ENCODE data around the gene FAM131B.

Gene FAM131B

GRCh38 chr7:143361552-143362130, 872 bp downstream of the FAM131B start:
- peak; percentile 54 for ATAC-seq
- TF ChIP-seq ZFP3 (CRISPR knock-in tag; IDR thresholded peaks at IDR 0.05) (no peak), PATZ1 (CRISPR knock-in tag; IDR thresholded peaks at IDR 0.05; ENCODE audit: borderline replicate concordance) (no peak), RARB (CRISPR knock-in tag; IDR thresholded peaks at IDR 0.05) (no peak), ZNF70 (CRISPR knock-in tag; IDR thresholded peaks at IDR 0.05) (no peak), ZC3H10 (CRISPR knock-in tag; IDR thresholded peaks at IDR 0.05) (no peak), TCF4 (CRISPR knock-in tag; IDR thresholded peaks at IDR 0.05; ENCODE audit: borderline replicate concordance) (no peak), OSR1 (CRISPR knock-in tag; IDR thresholded peaks at IDR 0.05) (no peak), PPARA (CRISPR knock-in tag; IDR thresholded peaks at IDR 0.05; ENCODE audit: borderline replicate concordance) (no peak), BACH2 (CRISPR knock-in tag; IDR thresholded peaks at IDR 0.05; ENCODE audit: borderline replicate concordance) (no peak), SNAI2 (CRISPR knock-in tag; IDR thresholded peaks at IDR 0.05) (no peak), CSRNP3 (CRISPR knock-in tag; IDR thresholded peaks at IDR 0.05) (no peak), GLIS3 (CRISPR knock-in tag; IDR thresholded peaks at IDR 0.05) (no peak), ZFP30 (CRISPR knock-in tag; IDR thresholded peaks at IDR 0.05) (no peak), TOX (CRISPR knock-in tag; IDR thresholded peaks at IDR 0.05; ENCODE audit: borderline replicate concordance) (no peak), CSDC2 (CRISPR knock-in tag; IDR thresholded peaks at IDR 0.05) (no peak), ESRRG (CRISPR knock-in tag; IDR thresholded peaks at IDR 0.05) (no peak)
- TF ChIP-seq, protein P1, sequence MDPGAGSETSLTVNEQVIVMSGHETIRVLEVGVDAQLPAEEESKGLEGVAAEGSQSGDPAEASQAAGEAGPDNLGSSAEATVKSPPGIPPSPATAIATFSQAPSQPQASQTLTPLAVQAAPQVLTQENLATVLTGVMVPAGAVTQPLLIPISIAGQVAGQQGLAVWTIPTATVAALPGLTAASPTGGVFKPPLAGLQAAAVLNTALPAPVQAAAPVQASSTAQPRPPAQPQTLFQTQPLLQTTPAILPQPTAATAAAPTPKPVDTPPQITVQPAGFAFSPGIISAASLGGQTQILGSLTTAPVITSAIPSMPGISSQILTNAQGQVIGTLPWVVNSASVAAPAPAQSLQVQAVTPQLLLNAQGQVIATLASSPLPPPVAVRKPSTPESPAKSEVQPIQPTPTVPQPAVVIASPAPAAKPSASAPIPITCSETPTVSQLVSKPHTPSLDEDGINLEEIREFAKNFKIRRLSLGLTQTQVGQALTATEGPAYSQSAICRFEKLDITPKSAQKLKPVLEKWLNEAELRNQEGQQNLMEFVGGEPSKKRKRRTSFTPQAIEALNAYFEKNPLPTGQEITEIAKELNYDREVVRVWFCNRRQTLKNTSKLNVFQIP (CRISPR knock-in tag; IDR thresholded peaks at IDR 0.05; ENCODE audit: borderline replicate concordance, low read depth) = no peak
- TF ChIP-seq, protein P2, sequence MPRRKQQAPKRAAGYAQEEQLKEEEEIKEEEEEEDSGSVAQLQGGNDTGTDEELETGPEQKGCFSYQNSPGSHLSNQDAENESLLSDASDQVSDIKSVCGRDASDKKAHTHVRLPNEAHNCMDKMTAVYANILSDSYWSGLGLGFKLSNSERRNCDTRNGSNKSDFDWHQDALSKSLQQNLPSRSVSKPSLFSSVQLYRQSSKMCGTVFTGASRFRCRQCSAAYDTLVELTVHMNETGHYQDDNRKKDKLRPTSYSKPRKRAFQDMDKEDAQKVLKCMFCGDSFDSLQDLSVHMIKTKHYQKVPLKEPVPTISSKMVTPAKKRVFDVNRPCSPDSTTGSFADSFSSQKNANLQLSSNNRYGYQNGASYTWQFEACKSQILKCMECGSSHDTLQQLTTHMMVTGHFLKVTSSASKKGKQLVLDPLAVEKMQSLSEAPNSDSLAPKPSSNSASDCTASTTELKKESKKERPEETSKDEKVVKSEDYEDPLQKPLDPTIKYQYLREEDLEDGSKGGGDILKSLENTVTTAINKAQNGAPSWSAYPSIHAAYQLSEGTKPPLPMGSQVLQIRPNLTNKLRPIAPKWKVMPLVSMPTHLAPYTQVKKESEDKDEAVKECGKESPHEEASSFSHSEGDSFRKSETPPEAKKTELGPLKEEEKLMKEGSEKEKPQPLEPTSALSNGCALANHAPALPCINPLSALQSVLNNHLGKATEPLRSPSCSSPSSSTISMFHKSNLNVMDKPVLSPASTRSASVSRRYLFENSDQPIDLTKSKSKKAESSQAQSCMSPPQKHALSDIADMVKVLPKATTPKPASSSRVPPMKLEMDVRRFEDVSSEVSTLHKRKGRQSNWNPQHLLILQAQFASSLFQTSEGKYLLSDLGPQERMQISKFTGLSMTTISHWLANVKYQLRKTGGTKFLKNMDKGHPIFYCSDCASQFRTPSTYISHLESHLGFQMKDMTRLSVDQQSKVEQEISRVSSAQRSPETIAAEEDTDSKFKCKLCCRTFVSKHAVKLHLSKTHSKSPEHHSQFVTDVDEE (CRISPR knock-in tag; IDR thresholded peaks at IDR 0.05) = no peak
- TF ChIP-seq, protein P3, sequence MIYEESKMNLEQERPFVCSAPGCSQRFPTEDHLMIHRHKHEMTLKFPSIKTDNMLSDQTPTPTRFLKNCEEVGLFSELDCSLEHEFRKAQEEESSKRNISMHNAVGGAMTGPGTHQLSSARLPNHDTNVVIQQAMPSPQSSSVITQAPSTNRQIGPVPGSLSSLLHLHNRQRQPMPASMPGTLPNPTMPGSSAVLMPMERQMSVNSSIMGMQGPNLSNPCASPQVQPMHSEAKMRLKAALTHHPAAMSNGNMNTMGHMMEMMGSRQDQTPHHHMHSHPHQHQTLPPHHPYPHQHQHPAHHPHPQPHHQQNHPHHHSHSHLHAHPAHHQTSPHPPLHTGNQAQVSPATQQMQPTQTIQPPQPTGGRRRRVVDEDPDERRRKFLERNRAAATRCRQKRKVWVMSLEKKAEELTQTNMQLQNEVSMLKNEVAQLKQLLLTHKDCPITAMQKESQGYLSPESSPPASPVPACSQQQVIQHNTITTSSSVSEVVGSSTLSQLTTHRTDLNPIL (CRISPR knock-in tag; IDR thresholded peaks at IDR 0.05; ENCODE audit: low read depth) = no peak

DNA sequence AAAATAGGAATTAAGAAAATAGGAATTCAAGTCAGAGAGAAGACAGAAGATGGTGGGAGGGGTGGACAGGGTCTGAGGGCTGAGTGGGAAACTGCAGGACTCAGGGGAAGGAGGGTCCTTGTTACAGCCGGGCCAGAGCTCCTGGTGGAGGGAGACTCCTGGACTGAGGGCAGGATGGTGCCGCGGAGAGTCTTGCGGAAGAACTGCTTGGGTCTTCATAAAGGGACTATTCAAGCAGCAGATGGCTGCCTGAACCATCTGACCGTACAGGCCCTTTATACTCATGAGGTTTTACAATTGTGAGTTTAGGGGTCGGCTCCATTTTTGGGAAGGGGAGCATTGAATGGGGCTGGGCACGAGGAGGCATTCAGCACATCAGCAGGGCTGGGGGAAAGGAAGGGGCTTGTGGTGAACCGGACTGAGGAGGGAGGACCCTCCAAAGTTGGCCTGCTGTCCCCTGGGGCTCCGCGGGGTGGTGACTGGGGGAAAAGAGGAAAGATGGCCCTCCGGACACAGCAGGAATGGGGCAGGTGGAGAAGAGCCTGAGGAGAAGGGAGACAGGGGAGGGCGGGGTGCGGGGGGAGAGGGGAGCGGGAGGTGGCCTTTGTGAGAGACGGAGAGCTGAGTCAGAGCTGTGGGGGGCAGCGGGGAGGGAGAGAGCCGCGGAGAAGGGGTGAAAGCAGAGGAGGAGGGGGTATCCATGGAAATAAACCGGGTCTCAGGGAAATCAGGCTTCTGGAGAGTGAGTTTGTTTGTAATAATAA, 1.5 kb downstream of the FAM131B start:
- peak; percentile 11; the same call in 2 of the 3 replicates for ATAC-seq
- no peak for TF ChIP-seq ZNF70 (CRISPR knock-in tag; IDR thresholded peaks at IDR 0.05)
- TF ChIP-seq, protein P2 (CRISPR knock-in tag; IDR thresholded peaks at IDR 0.05) = no peak

All from SK-N-SH treated with all-trans-retinoic acid at 6 μM for 48 hours (cell line).